ENCODE measurements around the gene CMTM7.

DNA sequence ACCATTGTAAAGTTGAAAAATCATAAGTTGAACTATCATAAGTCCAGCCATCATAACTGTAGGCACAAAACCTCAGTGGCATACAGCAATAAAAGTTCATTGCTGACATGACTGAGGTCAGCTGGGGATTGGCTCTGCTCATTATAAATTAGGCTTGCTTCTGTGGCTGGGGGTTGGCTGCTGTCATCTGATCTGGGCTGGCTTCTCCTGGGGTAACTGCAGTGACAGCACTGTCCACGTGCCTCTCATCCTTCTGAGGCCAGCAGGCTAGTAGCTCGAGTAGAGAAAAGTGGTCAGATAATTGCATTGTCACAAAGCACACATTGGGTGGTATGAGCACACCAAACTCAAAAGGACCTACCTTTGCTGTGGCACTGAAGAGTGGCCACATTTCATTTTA is 31.3 kb downstream of the CMTM7 start:
- TF ChIP-seq TCF7L2 (IDR thresholded peaks at IDR 0.05; ENCODE audit: borderline replicate concordance, extremely low read depth, insufficient read depth, insufficient read length) (no peak), EZH2 (IDR thresholded peaks at IDR 0.05) (no peak), EZH2phosphoT487 (IDR thresholded peaks at IDR 0.05; ENCODE audit: borderline replicate concordance) (no peak), POLR2A (IDR thresholded peaks at IDR 0.05; ENCODE audit: borderline replicate concordance, extremely low read depth, insufficient read depth, insufficient read length) (no peak), RAD21 (IDR thresholded peaks at IDR 0.05; ENCODE audit: low read depth) (no peak), POLR2AphosphoS5 (IDR thresholded peaks at IDR 0.05; ENCODE audit: low read depth, low read length) (no peak), SIN3A (IDR thresholded peaks at IDR 0.05; ENCODE audit: low read depth) (no peak)
- TF ChIP-seq, protein P1, sequence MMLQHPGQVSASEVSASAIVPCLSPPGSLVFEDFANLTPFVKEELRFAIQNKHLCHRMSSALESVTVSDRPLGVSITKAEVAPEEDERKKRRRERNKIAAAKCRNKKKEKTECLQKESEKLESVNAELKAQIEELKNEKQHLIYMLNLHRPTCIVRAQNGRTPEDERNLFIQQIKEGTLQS (IDR thresholded peaks at IDR 0.05) = no peak
- TF ChIP-seq, protein P2, sequence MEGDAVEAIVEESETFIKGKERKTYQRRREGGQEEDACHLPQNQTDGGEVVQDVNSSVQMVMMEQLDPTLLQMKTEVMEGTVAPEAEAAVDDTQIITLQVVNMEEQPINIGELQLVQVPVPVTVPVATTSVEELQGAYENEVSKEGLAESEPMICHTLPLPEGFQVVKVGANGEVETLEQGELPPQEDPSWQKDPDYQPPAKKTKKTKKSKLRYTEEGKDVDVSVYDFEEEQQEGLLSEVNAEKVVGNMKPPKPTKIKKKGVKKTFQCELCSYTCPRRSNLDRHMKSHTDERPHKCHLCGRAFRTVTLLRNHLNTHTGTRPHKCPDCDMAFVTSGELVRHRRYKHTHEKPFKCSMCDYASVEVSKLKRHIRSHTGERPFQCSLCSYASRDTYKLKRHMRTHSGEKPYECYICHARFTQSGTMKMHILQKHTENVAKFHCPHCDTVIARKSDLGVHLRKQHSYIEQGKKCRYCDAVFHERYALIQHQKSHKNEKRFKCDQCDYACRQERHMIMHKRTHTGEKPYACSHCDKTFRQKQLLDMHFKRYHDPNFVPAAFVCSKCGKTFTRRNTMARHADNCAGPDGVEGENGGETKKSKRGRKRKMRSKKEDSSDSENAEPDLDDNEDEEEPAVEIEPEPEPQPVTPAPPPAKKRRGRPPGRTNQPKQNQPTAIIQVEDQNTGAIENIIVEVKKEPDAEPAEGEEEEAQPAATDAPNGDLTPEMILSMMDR (IDR thresholded peaks at IDR 0.05 in 2 of 3, conservative IDR thresholded peaks at IDR 0.05 in 1 of 3; ENCODE audit: borderline replicate concordance in 1 of 3, insufficient read depth in 1 of 3, low read depth in 2 of 3, low read length in 2 of 3) = no peak

Measured in HCT116 (cell line).